ENCODE results near the gene P3H4. TPM values are rescaled to one million over a fixed set of nuclear protein-coding genes. Genes with fewer than 3 reads are reported as not detected.

Gene P3H4
- total and polyA plus RNA-seq, 10 of the 15 experiments (the other 5 are each of a cell fraction or from before 2014, with no cell fraction given) = 0.32 to 1.1 (median 0.64) TPM; not detected in 1

GRCh38 chr17:41766135-41766534 is 45.6 kb downstream of the P3H4 start:
- RAD21 ChIA-PET (ENCODE audit: unreplicated experiment) = no interaction called here
- no peaks in the 10 kb centered on the region; a peak in 1 of 4 replicates for H3K27me3 ChIP-seq (replicated peaks in 1 of 2; ENCODE audit: control insufficient read depth in 2 of 2, insufficient read depth in 2 of 2, low read length in 1 of 2)
- no peaks in the 10 kb centered on the region for H3K4me1 ChIP-seq (ENCODE audit: control insufficient read depth, insufficient read depth, low read length)
- H3K79me2 ChIP-seq (ENCODE audit: control insufficient read depth, insufficient read depth, low read length) = peaks cover 4% of the 10 kb centered on the region
- TF ChIP-seq POLR2AphosphoS2 (IDR thresholded peaks at IDR 0.05; ENCODE audit: low read depth, low read length) (no peak), RFX5 (IDR thresholded peaks at IDR 0.05; ENCODE audit: low read depth, low read length) (no peak), TBL1XR1 (IDR thresholded peaks at IDR 0.05; ENCODE audit: low read depth, low read length) (no peak), REST (IDR thresholded peaks at IDR 0.05; ENCODE audit: low read depth, low read length) (no peak)
- ATAC-seq = no peak
- no peak overlapping the region for H3K4me3 ChIP-seq
- H3K9ac ChIP-seq (ENCODE audit: control insufficient read depth, insufficient read depth, low read length) = no peak overlapping the region
- H3K4me2 ChIP-seq (ENCODE audit: control insufficient read depth, insufficient read depth) = no peak overlapping the region
- in situ Hi-C loops (cut with MboI) = no loop called here
- SMC1A ChIA-PET (ENCODE audit: uncharacterized antibody, unreplicated experiment) = interaction anchor here (0.7 kb wide), 1 partner anchor 38 kb away, joined by 3 read pairs; no protein-coding TSS in a partner anchor
- no peaks in the 10 kb centered on the region for H3K9me3 ChIP-seq (replicated peaks; ENCODE audit: control insufficient read depth, insufficient read depth, low read length)
- CTCF ChIA-PET = no interaction called here
- FAIRE-seq = no peak
- no peak overlapping the region for H2AFZ ChIP-seq (ENCODE audit: control insufficient read depth, low read depth, low read length)
- no TSS peak for BruUV-seq (replicated peaks)
- H4K20me1 ChIP-seq (ENCODE audit: control insufficient read depth, insufficient read depth) = no peaks in the 10 kb centered on the region
- H3K36me3 ChIP-seq (ENCODE audit: control insufficient read depth in 2 of 2, insufficient read depth in 2 of 2, low read length in 1 of 2) = peaks cover 0 to 10% of the 10 kb centered on the region in 2 experiments; a peak in 2 of 4 replicates
- no peak overlapping the region for H3K27ac ChIP-seq (ENCODE audit: control insufficient read depth, insufficient read depth)
- POLR2A ChIA-PET = no interaction called here
- no peak for DNase-seq (ENCODE audit: low read depth, low spot score)
- intact Hi-C loops (cut with micrococcal nuclease; ENCODE audit: unreplicated experiment) = no loop called here

GRCh38 chr17:41763327-41763726 is 48.4 kb downstream of the P3H4 start:
- ATAC-seq (no peak), FAIRE-seq (no peak), DNase-seq (ENCODE audit: low read depth, low spot score) (no peak)
- no peak overlapping the region for H3K4me3 ChIP-seq
- POLR2A ChIA-PET = no interaction called here
- no peaks in the 10 kb centered on the region for H3K9me3 ChIP-seq (replicated peaks; ENCODE audit: control insufficient read depth, insufficient read depth, low read length)
- intact Hi-C loops (cut with micrococcal nuclease; ENCODE audit: unreplicated experiment) = no loop called here
- no peaks in the 10 kb centered on the region for H3K4me1 ChIP-seq (ENCODE audit: control insufficient read depth, insufficient read depth, low read length)
- BruUV-seq (replicated peaks) = no TSS peak
- H3K27me3 ChIP-seq (replicated peaks in 1 of 2; ENCODE audit: control insufficient read depth in 2 of 2, insufficient read depth in 2 of 2, low read length in 1 of 2) = no peaks in the 10 kb centered on the region; a peak in 1 of 4 replicates
- no peak overlapping the region for H3K9ac ChIP-seq (ENCODE audit: control insufficient read depth, insufficient read depth, low read length)
- CTCF ChIA-PET = interaction anchor here (0.9 kb wide), 1 partner anchor 39 kb away, joined by 3 read pairs; no protein-coding TSS in a partner anchor
- in situ Hi-C loops (cut with MboI) = loop anchor here (5.0 kb wide), 1 partner anchor 51 kb away; the partner anchor contains the start of gene GAST
- H3K79me2 ChIP-seq (ENCODE audit: control insufficient read depth, insufficient read depth, low read length) = no peaks in the 10 kb centered on the region
- H2AFZ ChIP-seq (ENCODE audit: control insufficient read depth, low read depth, low read length) = no peak overlapping the region
- SMC1A ChIA-PET (ENCODE audit: uncharacterized antibody, unreplicated experiment) = no interaction called here
- H3K27ac ChIP-seq (ENCODE audit: control insufficient read depth, insufficient read depth) = no peak overlapping the region
- RAD21 ChIA-PET (ENCODE audit: unreplicated experiment) = no interaction called here
- peaks cover 0 to 10% of the 10 kb centered on the region in 2 experiments; a peak in 2 of 4 replicates for H3K36me3 ChIP-seq (ENCODE audit: control insufficient read depth in 2 of 2, insufficient read depth in 2 of 2, low read length in 1 of 2)
- no peaks in the 10 kb centered on the region for H4K20me1 ChIP-seq (ENCODE audit: control insufficient read depth, insufficient read depth)
- WGBS (ENCODE audit: insufficient coverage, insufficient replicate concordance, low lambda C conversion rate, missing lambda C conversion rate) = 6% methylated on average over 8 of the region's 8 CpGs
- no peak overlapping the region for H3K4me2 ChIP-seq (ENCODE audit: control insufficient read depth, insufficient read depth)
- TF ChIP-seq SMAD1 (IDR thresholded peaks at IDR 0.05; ENCODE audit: low read depth, partially characterized antibody) (no peak), ELK1 (IDR thresholded peaks at IDR 0.05; ENCODE audit: low read depth, low read length) (no peak), RELB (IDR thresholded peaks at IDR 0.05; ENCODE audit: low read depth) (no peak), SMC3 (IDR thresholded peaks at IDR 0.05; ENCODE audit: borderline replicate concordance, low read length) (no peak), ZNF217 (IDR thresholded peaks at IDR 0.05) (no peak)

All from GM12878 (cell line).